ENCODE results near the gene TDRD1. TPM values are rescaled to one million over a fixed set of nuclear protein-coding genes. Genes with fewer than 3 reads are reported as not detected.

TDRD1 gene
- total and polyA plus RNA-seq, 12 donors: 0.03 to 7.0 (median 4.0) TPM

- Histone ChIP-seq H3K36me3 (no peaks in the 10 kb centered on the region), H3K4me3 (no peak overlapping the region), H3K27ac (no peak overlapping the region), H3K9me3 (no peaks in the 10 kb centered on the region), H3K27me3 (peaks cover 0 to 3% (median 0%) of the 10 kb centered on the region in 7 donors), H3K4me1 (peaks cover 0 to 9% (median 5%) of the 10 kb centered on the region in 9 donors)
- ATAC-seq: no peak
- WGBS, 2 donors: 92 to 97% methylated on average over 6 of the region's 6 CpGs
- DNase-seq: no peak
- TF ChIP-seq CTCF (IDR thresholded peaks at IDR 0.05): no peak
- intact Hi-C loops (cut with DNase I): no loop called here
Observed at GRCh38 chr10:114276671-114277070, 97.5 kb downstream of the TDRD1 start.

- TF ChIP-seq CTCF (IDR thresholded peaks at IDR 0.05): no peak
Observed at GRCh38 chr10:114278140-114278883, 99.2 kb downstream of the TDRD1 start.

DNA sequence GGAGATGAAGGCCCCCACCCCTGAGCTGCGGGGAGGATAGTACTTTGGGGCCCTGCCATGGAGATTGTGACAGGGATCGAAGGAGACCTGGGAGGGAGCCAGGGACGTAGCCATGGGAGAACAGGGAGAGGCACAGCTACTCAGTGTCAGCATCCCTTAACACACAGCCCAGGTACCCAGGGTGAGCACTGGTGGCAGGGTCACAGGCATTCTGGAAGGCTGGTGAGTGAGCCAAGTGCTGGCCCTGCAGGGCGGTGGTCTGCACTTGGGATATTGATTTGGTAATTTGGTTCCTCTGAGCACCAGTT, 99.7 kb downstream of the TDRD1 start:
- Histone ChIP-seq H3K36me3 (no peaks in the 10 kb centered on the region), H3K4me3 (no peak overlapping the region), H3K27ac (no peak overlapping the region), H3K9me3 (no peaks in the 10 kb centered on the region), H3K4me1 (no peaks in the 10 kb centered on the region), H3K27me3 (peaks cover 0 to 3% (median 0%) of the 10 kb centered on the region in 7 donors)
- TF ChIP-seq CTCF (IDR thresholded peaks at IDR 0.05): no peak
- no peak for DNase-seq
- 79 to 80% methylated on average over 4 of the region's 4 CpGs for WGBS, 2 donors
- intact Hi-C loops (cut with DNase I): no loop called here
- ATAC-seq: no peak

More at GRCh38 chr10:114278140-114278883, 99.2 kb downstream of the TDRD1 start:
- 86 to 88% methylated on average over 22 of the region's 22 CpGs for WGBS, 2 donors
- H3K27me3 ChIP-seq: peaks cover 0 to 3% (median 0%) of the 10 kb centered on the region in 7 donors
- H3K36me3 ChIP-seq: no peaks in the 10 kb centered on the region
- H3K9me3 ChIP-seq: no peaks in the 10 kb centered on the region
- H3K4me3 ChIP-seq: no peak overlapping the region
- H3K4me1 ChIP-seq: no peaks in the 10 kb centered on the region
- intact Hi-C loops (cut with DNase I): no loop called here
- ATAC-seq (peak in 1 of 8 donors; percentile 23), DNase-seq (no peak)
- no peak overlapping the region for H3K27ac ChIP-seq

DNA sequence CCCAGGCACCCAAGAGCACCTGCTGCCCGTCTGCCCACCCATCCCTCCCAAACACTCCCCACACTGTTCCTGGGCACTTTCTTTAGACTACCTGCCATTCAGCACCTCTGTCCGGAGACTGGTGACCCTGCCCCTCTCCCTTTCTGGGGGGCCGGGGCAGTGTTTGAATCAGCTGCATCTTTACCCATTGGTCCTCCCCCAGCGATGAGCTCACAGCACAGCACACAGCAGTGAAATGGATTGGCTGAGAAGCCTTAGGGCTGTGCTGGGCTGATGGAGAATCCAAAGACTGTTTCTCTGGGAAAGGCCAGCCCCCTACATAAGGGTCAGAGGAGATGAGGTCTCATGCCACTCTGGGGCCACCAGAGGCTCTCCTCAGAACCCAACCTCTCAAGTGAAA, 100.1 kb downstream of the TDRD1 start:
- TF ChIP-seq CTCF (IDR thresholded peaks at IDR 0.05): no peak
- no peak overlapping the region for H3K27ac ChIP-seq
- H3K9me3 ChIP-seq: no peaks in the 10 kb centered on the region
- no peaks in the 10 kb centered on the region for H3K36me3 ChIP-seq
- H3K27me3 ChIP-seq: peaks cover 0 to 3% (median 0%) of the 10 kb centered on the region in 7 donors
- intact Hi-C loops (cut with DNase I): no loop called here
- WGBS, 2 donors: 88 to 92% methylated on average over 4 of the region's 4 CpGs
- no peak for DNase-seq
- H3K4me3 ChIP-seq: no peak overlapping the region
- no peak for ATAC-seq
- peaks cover 0 to 4% (median 0%) of the 10 kb centered on the region in 9 donors for H3K4me1 ChIP-seq
